Fibroblast of skin of left quadriceps (primary cell): ENCODE results near the gene DCAF8L2.
"Not testable (repeated sequence)": the region's sequence is repeated elsewhere in the genome, so short reads cannot be mapped to it uniquely, and the experiment has no call there.

ENCODE experiments used
- DNase-seq, 2 experiments: peaks; one replicate each; pipeline ENCODE4 v3.0.0-alpha.2; 2013; ENCODE audit warnings: low read depth in 2 of 2

The DCAF8L2 gene

DNA sequence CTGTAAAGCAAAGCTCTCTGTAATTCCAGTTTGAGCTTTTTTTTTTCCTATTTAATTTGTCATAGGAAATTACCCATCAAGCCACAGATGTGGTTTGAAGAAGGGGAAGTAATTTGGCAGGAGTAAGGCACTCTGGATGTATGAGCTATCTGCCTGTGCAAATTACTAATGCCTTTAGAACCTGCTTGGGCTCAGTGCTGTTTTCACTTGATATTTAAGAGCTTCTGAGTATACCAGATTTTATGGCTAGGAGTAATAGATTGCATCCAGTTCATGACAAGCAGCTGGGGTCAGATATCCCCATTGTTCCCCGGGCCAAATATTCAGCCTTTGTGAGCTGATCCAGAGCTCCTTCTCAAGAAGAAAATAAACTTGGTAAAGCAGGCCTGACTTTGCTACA, 89.1 kb downstream of the DCAF8L2 start:
- peak; percentile 11 to 17 for DNase-seq

- DNase-seq = peak; percentile 28 to 31
Observed at GRCh38 chrX:27680726-27681125, 90.6 kb downstream of the DCAF8L2 start.

DNA sequence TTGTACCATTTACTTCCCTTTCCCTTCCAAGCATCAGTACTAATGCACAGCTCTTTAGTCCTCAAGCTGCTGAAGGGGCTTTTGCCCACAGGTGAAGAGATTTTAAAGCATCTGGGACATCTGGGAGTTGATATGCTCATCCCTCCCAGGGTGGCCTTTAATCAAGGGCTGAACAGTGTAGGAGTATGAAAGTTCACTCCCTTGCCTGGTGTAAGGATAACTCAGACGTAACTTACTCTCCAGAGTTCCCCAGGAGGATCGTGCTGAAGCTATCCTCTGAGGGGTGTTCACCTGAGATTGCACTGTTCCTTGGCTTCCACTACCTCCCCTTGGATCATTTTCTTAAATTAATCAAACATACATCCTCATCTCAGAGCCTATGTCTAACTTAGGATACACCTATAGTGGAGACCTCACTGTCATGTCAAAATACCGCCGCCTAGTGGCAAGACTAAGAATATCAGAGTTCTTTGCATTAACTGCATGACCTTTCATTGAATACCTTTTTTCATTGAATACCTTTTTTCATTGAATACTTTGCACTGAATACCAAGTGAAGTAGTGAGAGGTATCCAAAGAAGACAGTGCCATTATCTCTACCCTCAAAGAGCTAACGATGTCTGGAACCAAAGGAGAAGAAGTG, 93.5 kb downstream of the DCAF8L2 start:
- not testable (repeated sequence) for DNase-seq

DNA sequence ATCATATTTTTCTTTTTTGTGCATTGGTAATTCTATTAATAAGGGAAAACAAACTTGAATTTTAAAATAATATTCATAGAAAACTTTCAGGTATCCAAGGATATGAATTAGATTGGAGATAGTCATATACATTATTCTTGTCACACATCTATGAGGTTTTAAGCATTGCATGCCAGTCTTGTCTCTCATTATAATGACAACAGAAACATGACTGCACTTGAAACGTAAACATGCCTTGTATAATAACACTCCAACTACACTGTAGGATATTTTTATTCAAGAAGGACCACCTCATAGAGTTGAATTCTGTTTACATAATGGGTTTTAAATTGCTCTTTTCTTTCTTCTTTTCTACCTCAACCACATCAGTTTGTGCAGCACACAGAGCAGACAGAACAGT, 104.5 kb downstream of the DCAF8L2 start:
- DNase-seq = no peak

DNA sequence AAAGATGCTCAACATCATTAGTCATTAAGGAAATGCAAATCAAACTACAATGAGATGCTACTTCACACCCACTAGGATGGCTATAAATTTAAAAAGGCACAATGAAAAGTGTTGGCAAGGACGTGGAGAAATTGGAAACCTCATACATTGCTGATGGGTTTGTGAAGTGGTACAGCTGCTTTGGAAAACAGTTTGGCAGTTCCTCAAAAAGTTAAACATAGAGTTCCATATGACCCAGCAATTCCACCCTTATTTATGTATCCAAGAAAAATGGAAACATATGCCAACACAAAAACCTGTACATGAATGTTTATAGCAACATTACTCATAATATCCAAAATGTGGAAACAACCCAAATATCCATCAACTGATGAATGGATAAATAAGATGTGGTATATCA, 116.4 kb downstream of the DCAF8L2 start:
- DNase-seq = no peak

- DNase-seq = no peak
Observed at GRCh38 chrX:27715610-27716009, 125.5 kb downstream of the DCAF8L2 start.

DNA sequence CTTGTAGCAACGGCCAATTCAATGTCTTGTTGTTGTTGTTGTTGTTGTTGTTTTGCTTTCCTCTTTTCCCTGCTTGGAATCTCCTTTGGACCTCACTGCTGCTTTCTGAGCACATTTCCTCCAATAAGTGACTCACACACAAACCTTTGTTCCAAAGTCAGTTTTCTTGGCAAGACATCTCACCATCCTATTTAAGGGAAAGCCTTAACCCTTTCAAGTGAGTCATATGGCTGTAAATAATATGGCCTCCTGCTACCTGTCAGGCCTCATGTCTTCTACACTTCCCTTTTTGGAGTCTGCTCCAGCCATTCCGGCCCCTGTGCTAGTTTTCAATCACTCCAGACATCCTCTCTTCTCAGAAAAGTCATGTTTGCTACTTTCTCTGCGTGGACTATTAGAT, 138.1 kb downstream of the DCAF8L2 start:
- peak; percentile 21 to 24 for DNase-seq

GRCh38 chrX:27731962-27732361, 141.8 kb downstream of the DCAF8L2 start:
- DNase-seq = no peak

- no peak for DNase-seq
Observed at GRCh38 chrX:27735914-27736313, 145.8 kb downstream of the DCAF8L2 start.

- DNase-seq = no peak
Observed at GRCh38 chrX:27740933-27741332, 150.8 kb downstream of the DCAF8L2 start.

DNA sequence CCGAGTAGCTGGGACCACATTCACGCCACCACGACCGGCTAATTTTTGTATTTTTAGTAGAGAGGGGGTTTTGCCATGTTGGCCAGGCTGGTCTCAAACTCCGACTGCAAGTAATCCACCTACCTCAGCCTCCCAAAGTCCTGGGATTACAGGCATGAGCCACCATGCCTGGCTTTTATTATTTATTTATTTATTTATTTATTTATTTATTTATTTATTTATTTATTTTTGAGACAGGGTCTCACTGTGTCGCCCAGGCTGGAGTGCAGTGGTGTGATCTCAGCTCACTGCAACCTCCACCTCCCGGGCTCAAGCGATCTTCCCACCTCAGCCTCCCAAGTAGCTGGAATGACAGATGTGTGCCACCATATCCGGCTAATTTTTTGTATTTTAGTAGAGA, 153.4 kb downstream of the DCAF8L2 start:
- not testable (repeated sequence) for DNase-seq

DNA sequence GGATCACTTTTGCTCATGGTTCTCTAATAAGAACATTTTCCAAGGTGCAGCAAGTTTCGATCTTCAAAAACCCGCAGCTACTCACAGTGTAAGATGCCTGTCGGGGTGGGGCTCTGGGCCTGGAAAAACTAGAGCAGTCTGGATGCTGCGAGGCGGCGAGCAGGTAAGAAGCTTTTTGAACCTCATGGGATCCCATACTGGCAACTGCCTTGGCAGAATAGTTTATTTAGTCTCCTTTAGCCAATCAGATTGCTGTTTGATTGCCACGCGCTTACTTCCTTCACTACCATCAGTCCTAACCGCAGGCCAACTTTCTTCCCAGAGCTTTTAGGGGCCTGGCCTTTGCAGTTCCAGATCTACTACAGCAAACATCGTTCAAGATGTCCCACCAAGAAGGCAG, 156.4 kb downstream of the DCAF8L2 start:
- no peak for DNase-seq

GRCh38 chrX:27750298-27750697, 160.2 kb downstream of the DCAF8L2 start:
- DNase-seq = not testable (repeated sequence)

DNA sequence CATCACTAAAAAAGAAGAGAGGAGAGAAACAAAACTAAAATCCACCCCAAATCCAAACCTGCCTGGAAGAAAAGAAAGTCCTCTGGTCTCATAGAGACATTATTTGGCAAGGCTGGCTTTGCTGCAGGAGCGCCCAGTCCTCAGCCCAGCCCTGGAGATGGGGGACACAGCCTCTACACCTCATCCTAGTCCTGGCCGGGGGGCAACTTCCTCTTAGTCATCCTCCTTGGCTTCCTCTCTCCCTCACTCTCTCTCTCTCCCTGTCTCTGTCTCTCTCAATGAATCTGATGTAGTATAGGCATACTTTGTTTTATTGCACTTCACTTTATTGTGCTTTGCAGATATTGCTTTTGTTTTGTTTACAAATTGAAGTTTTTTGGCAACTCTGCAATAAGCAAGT, 161.8 kb downstream of the DCAF8L2 start:
- DNase-seq = no peak

DNA sequence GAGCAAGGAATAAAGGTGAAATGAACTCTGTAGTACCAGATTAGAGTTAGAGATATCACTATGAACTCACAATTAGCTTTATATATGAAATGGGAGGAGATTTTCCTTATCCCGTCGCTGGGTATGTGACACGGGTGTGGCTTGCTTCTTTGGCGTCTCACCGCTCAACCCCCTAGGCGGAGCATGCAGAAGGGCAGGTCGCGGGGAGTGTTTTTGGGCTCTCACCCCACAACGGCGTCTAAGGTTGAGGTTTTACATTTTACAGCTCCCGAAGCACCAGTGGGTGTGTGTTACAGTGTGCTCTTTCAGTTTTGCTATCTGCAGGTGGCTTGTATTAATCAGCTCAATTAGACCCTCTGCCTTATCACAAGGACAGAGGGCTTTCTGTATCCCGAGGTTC, 175.6 kb downstream of the DCAF8L2 start:
- DNase-seq = no peak

GRCh38 chrX:27767387-27767786, 177.2 kb downstream of the DCAF8L2 start:
- DNase-seq = no peak

GRCh38 chrX:27775984-27776383, 185.8 kb downstream of the DCAF8L2 start:
- no peak for DNase-seq

DNA sequence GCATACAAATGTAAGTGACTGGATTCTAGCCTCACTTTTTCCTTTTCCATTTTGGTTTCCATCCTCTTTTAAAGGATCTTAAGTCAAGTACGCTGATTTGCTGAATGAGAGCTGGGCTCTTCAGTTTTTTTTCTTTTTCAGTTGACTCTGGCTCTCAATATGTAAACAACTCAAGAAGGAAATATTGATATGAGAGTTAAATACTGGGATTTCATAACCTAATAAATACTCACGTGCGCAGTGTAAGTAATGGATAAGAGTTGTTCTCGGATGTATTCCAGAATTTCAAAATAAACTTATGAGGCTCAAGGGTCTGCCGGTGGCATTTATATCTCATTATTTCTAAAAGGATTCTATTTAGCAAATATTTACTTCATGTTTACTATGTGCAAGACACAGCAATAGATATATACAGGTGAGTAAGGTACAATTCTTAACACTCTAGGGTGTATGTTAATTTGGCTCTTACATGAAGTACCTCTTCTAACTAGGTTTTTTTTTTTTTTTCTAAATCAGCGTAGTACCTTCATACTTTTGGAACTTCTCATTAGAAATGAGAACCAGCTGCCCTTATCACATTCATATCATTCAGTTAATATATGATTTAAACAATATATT, 206.6 kb downstream of the DCAF8L2 start:
- no peak for DNase-seq

GRCh38 chrX:27797575-27797974, 207.4 kb downstream of the DCAF8L2 start:
- no peak for DNase-seq
